GM12865 (cell line): ENCODE results near the gene AHDC1.

Source experiments
- DNase-seq: peaks from one replicate; pipeline ENCODE4 v3.0.0; 2010; ENCODE audit warnings: low read depth
- H3K4me3 ChIP-seq: 2 replicates; pipeline ENCODE4 v1.5.1; 2011; ENCODE audit warnings: mild to moderate bottlenecking, low read depth, low read length, control low read depth
- CTCF ChIP-seq: IDR thresholded peaks from 2 replicates; pipeline ENCODE4 v1.5.1; 2011; ENCODE audit warnings: low read length, control low read depth, low read depth, inconsistent platforms; ENCODE audit not compliant: insufficient read depth; ENCODE audit errors: missing control alignments

Gene AHDC1

GRCh38 chr1:27561124-27561899 is 42.6 kb downstream of the AHDC1 start:
- no peak for TF ChIP-seq CTCF
- H3K4me3 ChIP-seq: no peak overlapping the region
- DNase-seq: no peak

GRCh38 chr1:27560268-27561123 is 43.4 kb downstream of the AHDC1 start:
- no peak for DNase-seq
- no peak overlapping the region for H3K4me3 ChIP-seq
- TF ChIP-seq CTCF: no peak

- no peak for DNase-seq
- TF ChIP-seq CTCF: no peak
- H3K4me3 ChIP-seq: no peak overlapping the region
Measured at GRCh38 chr1:27559466-27560030, 44.4 kb downstream of the AHDC1 start.

- DNase-seq: no peak
- H3K4me3 ChIP-seq: no peak overlapping the region
Measured at GRCh38 chr1:27557596-27558340, 46.2 kb downstream of the AHDC1 start.

GRCh38 chr1:27556781-27557595 is 47.0 kb downstream of the AHDC1 start:
- H3K4me3 ChIP-seq: no peak overlapping the region

More at GRCh38 chr1:27557596-27558340, 46.2 kb downstream of the AHDC1 start:
- TF ChIP-seq CTCF: no peak

More at GRCh38 chr1:27556781-27557595, 47.0 kb downstream of the AHDC1 start:
- TF ChIP-seq CTCF: peak; percentile 91
- peak; percentile 74 for DNase-seq
